ENCODE measurements around the gene CAMTA2. TPM values are rescaled to one million over a fixed set of nuclear protein-coding genes. Genes with fewer than 3 reads are reported as not detected.

Gene CAMTA2
- total and polyA plus RNA-seq, 2 experiments from 2014 or later = 4.4 to 8.7 TPM

DNA sequence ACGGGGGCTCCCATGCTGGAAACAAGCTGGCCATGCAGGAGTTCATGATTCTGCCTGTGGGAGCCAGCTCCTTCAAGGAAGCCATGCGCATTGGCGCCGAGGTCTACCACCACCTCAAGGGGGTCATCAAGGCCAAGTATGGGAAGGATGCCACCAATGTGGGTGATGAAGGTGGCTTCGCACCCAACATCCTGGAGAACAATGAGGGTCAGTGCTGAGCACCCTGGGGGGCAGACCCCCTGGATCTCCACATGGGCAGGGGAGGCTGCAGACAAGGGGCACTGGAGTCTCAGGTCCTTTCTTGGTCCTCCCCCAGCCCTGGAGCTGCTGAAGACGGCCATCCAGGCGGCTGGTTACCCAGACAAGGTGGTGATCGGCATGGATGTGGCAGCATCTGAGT lies 32.4 kb downstream of the CAMTA2 start:
- no peak overlapping the region for H3K27ac ChIP-seq (ENCODE audit: low read depth)
- Mint-ChIP-seq H3K36me3 (ENCODE audit: low read depth) (peaks cover 25% of the 10 kb centered on the region), H3K9me3 (peaks cover 4% of the 10 kb centered on the region; the same call in 2 of the 3 replicates), H3K4me1 (peaks cover 35% of the 10 kb centered on the region), H3K4me3 (no peak overlapping the region), H3K27me3 (ENCODE audit: insufficient read depth, low read depth, poor library complexity) (peaks cover 18% of the 10 kb centered on the region), H3K27ac (no peak overlapping the region)
- H4K20me1 ChIP-seq (replicated peaks; ENCODE audit: insufficient read depth) = no peaks in the 10 kb centered on the region; the same call in none of the 2 replicates
- H3K36me3 ChIP-seq (ENCODE audit: insufficient read depth) = no peaks in the 10 kb centered on the region
- H2AFZ ChIP-seq = no peak overlapping the region
- no peak overlapping the region for H3K4me2 ChIP-seq
- TF ChIP-seq ZNF114 (CRISPR knock-in tag; IDR thresholded peaks at IDR 0.05) (no peak), NANOG (IDR thresholded peaks at IDR 0.05; ENCODE audit: borderline replicate concordance) (no peak), ZNF331 (CRISPR knock-in tag; IDR thresholded peaks at IDR 0.05; ENCODE audit: low read depth) (no peak), ETS1 (IDR thresholded peaks at IDR 0.05) (no peak), POLR2AphosphoS5 (IDR thresholded peaks at IDR 0.05; ENCODE audit: low read depth) (no peak), CREB1 (CRISPR knock-in tag; IDR thresholded peaks at IDR 0.05; ENCODE audit: low read depth) (no peak), JUNB (IDR thresholded peaks at IDR 0.05; ENCODE audit: unreplicated experiment) (no peak), STAT1 (IDR thresholded peaks at IDR 0.05; ENCODE audit: unreplicated experiment) (no peak), EZH2phosphoT487 (IDR thresholded peaks at IDR 0.05; ENCODE audit: unreplicated experiment) (no peak), EZH2 (IDR thresholded peaks at IDR 0.05; ENCODE audit: low read depth, unreplicated experiment) (no peak)
- TF ChIP-seq, protein P1, sequence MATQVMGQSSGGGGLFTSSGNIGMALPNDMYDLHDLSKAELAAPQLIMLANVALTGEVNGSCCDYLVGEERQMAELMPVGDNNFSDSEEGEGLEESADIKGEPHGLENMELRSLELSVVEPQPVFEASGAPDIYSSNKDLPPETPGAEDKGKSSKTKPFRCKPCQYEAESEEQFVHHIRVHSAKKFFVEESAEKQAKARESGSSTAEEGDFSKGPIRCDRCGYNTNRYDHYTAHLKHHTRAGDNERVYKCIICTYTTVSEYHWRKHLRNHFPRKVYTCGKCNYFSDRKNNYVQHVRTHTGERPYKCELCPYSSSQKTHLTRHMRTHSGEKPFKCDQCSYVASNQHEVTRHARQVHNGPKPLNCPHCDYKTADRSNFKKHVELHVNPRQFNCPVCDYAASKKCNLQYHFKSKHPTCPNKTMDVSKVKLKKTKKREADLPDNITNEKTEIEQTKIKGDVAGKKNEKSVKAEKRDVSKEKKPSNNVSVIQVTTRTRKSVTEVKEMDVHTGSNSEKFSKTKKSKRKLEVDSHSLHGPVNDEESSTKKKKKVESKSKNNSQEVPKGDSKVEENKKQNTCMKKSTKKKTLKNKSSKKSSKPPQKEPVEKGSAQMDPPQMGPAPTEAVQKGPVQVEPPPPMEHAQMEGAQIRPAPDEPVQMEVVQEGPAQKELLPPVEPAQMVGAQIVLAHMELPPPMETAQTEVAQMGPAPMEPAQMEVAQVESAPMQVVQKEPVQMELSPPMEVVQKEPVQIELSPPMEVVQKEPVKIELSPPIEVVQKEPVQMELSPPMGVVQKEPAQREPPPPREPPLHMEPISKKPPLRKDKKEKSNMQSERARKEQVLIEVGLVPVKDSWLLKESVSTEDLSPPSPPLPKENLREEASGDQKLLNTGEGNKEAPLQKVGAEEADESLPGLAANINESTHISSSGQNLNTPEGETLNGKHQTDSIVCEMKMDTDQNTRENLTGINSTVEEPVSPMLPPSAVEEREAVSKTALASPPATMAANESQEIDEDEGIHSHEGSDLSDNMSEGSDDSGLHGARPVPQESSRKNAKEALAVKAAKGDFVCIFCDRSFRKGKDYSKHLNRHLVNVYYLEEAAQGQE (IDR thresholded peaks at IDR 0.05; ENCODE audit: unreplicated experiment) = no peak
- TF ChIP-seq, protein P2, sequence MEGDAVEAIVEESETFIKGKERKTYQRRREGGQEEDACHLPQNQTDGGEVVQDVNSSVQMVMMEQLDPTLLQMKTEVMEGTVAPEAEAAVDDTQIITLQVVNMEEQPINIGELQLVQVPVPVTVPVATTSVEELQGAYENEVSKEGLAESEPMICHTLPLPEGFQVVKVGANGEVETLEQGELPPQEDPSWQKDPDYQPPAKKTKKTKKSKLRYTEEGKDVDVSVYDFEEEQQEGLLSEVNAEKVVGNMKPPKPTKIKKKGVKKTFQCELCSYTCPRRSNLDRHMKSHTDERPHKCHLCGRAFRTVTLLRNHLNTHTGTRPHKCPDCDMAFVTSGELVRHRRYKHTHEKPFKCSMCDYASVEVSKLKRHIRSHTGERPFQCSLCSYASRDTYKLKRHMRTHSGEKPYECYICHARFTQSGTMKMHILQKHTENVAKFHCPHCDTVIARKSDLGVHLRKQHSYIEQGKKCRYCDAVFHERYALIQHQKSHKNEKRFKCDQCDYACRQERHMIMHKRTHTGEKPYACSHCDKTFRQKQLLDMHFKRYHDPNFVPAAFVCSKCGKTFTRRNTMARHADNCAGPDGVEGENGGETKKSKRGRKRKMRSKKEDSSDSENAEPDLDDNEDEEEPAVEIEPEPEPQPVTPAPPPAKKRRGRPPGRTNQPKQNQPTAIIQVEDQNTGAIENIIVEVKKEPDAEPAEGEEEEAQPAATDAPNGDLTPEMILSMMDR (conservative IDR thresholded peaks at IDR 0.05; ENCODE audit: low read depth in 2 of 2) = no peak
- TF ChIP-seq, protein P3, sequence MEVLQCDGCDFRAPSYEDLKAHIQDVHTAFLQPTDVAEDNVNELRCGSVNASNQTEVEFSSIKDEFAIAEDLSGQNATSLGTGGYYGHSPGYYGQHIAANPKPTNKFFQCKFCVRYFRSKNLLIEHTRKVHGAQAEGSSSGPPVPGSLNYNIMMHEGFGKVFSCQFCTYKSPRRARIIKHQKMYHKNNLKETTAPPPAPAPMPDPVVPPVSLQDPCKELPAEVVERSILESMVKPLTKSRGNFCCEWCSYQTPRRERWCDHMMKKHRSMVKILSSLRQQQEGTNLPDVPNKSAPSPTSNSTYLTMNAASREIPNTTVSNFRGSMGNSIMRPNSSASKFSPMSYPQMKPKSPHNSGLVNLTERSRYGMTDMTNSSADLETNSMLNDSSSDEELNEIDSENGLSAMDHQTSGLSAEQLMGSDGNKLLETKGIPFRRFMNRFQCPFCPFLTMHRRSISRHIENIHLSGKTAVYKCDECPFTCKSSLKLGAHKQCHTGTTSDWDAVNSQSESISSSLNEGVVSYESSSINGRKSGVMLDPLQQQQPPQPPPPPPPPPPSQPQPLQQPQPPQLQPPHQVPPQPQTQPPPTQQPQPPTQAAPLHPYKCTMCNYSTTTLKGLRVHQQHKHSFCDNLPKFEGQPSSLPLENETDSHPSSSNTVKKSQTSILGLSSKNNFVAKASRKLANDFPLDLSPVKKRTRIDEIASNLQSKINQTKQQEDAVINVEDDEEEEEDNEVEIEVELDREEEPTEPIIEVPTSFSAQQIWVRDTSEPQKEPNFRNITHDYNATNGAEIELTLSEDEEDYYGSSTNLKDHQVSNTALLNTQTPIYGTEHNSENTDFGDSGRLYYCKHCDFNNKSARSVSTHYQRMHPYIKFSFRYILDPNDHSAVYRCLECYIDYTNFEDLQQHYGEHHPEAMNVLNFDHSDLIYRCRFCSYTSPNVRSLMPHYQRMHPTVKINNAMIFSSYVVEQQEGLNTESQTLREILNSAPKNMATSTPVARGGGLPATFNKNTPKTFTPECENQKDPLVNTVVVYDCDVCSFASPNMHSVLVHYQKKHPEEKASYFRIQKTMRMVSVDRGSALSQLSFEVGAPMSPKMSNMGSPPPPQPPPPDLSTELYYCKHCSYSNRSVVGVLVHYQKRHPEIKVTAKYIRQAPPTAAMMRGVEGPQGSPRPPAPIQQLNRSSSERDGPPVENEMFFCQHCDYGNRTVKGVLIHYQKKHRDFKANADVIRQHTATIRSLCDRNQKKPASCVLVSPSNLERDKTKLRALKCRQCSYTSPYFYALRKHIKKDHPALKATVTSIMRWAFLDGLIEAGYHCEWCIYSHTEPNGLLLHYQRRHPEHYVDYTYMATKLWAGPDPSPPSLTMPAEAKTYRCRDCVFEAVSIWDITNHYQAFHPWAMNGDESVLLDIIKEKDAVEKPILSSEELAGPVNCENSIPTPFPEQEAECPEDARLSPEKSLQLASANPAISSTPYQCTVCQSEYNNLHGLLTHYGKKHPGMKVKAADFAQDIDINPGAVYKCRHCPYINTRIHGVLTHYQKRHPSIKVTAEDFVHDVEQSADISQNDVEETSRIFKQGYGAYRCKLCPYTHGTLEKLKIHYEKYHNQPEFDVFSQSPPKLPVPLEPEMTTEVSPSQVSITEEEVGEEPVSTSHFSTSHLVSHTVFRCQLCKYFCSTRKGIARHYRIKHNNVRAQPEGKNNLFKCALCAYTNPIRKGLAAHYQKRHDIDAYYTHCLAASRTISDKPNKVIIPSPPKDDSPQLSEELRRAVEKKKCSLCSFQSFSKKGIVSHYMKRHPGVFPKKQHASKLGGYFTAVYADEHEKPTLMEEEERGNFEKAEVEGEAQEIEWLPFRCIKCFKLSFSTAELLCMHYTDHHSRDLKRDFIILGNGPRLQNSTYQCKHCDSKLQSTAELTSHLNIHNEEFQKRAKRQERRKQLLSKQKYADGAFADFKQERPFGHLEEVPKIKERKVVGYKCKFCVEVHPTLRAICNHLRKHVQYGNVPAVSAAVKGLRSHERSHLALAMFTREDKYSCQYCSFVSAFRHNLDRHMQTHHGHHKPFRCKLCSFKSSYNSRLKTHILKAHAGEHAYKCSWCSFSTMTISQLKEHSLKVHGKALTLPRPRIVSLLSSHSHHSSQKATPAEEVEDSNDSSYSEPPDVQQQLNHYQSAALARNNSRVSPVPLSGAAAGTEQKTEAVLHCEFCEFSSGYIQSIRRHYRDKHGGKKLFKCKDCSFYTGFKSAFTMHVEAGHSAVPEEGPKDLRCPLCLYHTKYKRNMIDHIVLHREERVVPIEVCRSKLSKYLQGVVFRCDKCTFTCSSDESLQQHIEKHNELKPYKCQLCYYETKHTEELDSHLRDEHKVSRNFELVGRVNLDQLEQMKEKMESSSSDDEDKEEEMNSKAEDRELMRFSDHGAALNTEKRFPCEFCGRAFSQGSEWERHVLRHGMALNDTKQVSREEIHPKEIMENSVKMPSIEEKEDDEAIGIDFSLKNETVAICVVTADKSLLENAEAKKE (CRISPR knock-in tag; IDR thresholded peaks at IDR 0.05) = no peak
- H3K4me1 ChIP-seq (ENCODE audit: insufficient read depth) = peaks cover 23% of the 10 kb centered on the region
- H3K79me2 ChIP-seq (replicated peaks; ENCODE audit: insufficient read depth) = no peaks in the 10 kb centered on the region
- no peak overlapping the region for H3K4me3 ChIP-seq
- no peaks in the 10 kb centered on the region for H3K27me3 ChIP-seq (ENCODE audit: insufficient read depth)
- DNase-seq (ENCODE audit: low spot score) (no peak), ATAC-seq (no peak)
- H3F3A ChIP-seq (replicated peaks; ENCODE audit: low read depth) = no peaks in the 10 kb centered on the region; the same call in 1 of the 2 replicates
- H3K9me2 ChIP-seq (ENCODE audit: insufficient read depth) = no peaks in the 10 kb centered on the region

All from GM23338 (cell line).